Embryonic facial prominence (tissue), 1 donor: ENCODE data around the gene RBM25.

Source experiments
- DNase-seq: peaks from one replicate; pipeline ENCODE4 v3.0.0-alpha.2; 2016; ENCODE audit errors: extremely low spot score

RBM25 gene

GRCh38 chr14:73102806-73103497 is 44.6 kb downstream of the RBM25 start:
- no peak for DNase-seq

GRCh38 chr14:73105050-73105449 is 46.7 kb downstream of the RBM25 start:
- no peak for DNase-seq

GRCh38 chr14:73105727-73106126 is 47.4 kb downstream of the RBM25 start:
- DNase-seq: no peak

- no peak for DNase-seq
These were observed 57.8 kb downstream of the RBM25 start for GRCh38 chr14:73116079-73116665.

- DNase-seq: no peak
These were observed 66.0 kb downstream of the RBM25 start for GRCh38 chr14:73124180-73124894.

- no peak for DNase-seq
These were observed 66.8 kb downstream of the RBM25 start for GRCh38 chr14:73125169-73125588.

- DNase-seq: no peak
These were observed 67.4 kb downstream of the RBM25 start for GRCh38 chr14:73125746-73126145.

GRCh38 chr14:73133795-73134194 is 75.5 kb downstream of the RBM25 start:
- no peak for DNase-seq

GRCh38 chr14:73136085-73136386 is 77.7 kb downstream of the RBM25 start:
- no peak for DNase-seq

- peak; percentile 89 for DNase-seq
These were observed 78.3 kb downstream of the RBM25 start, which contains the start of gene PSEN1 for GRCh38 chr14:73136387-73137225. Gene PSEN1, plus strand, starts transcription at chr14:73136507. Its CDS starts 11,513 bp downstream, at chr14:73148020.

GRCh38 chr14:73140811-73141323 is 82.5 kb downstream of the RBM25 start:
- DNase-seq: no peak

- no peak for DNase-seq
These were observed 83.9 kb downstream of the RBM25 start for GRCh38 chr14:73142216-73142615.

- DNase-seq: no peak
These were observed 84.7 kb downstream of the RBM25 start for GRCh38 chr14:73143003-73143402.

- no peak for DNase-seq
These were observed 85.3 kb downstream of the RBM25 start for GRCh38 chr14:73143617-73144016.

- no peak for DNase-seq
These were observed 87.0 kb downstream of the RBM25 start for GRCh38 chr14:73145371-73145770.

GRCh38 chr14:73146111-73146510 is 87.8 kb downstream of the RBM25 start:
- no peak for DNase-seq

- no peak for DNase-seq
These were observed 91.4 kb downstream of the RBM25 start for GRCh38 chr14:73149753-73150152.

- DNase-seq: no peak
These were observed 94.9 kb downstream of the RBM25 start for GRCh38 chr14:73153272-73153671.

GRCh38 chr14:73162251-73162650 is 103.9 kb downstream of the RBM25 start:
- DNase-seq: no peak

- DNase-seq: no peak
These were observed 108.1 kb downstream of the RBM25 start for GRCh38 chr14:73166399-73166798.

GRCh38 chr14:73167727-73168126 is 109.4 kb downstream of the RBM25 start:
- no peak for DNase-seq

- DNase-seq: no peak
These were observed 109.9 kb downstream of the RBM25 start for GRCh38 chr14:73168274-73168673.
